Thymus (tissue), 11 donors: ENCODE measurements around the gene CKAP2L. TPM values are rescaled to one million over a fixed set of nuclear protein-coding genes. Genes with fewer than 3 reads are reported as not detected.
A peak's percentile ranks its signal among the peaks of the same experiment; 100 is the strongest.

ENCODE experiments used
- DNase-seq, 9 donors: peaks; one replicate each; pipeline ENCODE4 v3.0.0-alpha.2; 2013; ENCODE audit warnings: low spot score in 9 of 9, low read depth in 6 of 9, missing footprints in 1 of 9
- H3K27ac ChIP-seq, 2 donors: one replicate each; pipeline ENCODE4 v1.5.1; 2013; ENCODE audit warnings: control low read depth in 1 of 2, low read depth in 1 of 2, low read length in 1 of 2, mild to moderate bottlenecking in 1 of 2, moderate library complexity in 1 of 2
- H3K27me3 ChIP-seq, 2 donors: one replicate each; pipeline ENCODE4 v1.5.1; 2013; ENCODE audit warnings: low read length in 1 of 2; ENCODE audit not compliant: control insufficient read depth in 2 of 2, insufficient read depth in 1 of 2
- H3K36me3 ChIP-seq, 2 donors: one replicate each; pipeline ENCODE4 v1.5.1; 2013; ENCODE audit warnings: low read length in 1 of 2, mild to moderate bottlenecking in 1 of 2, moderate library complexity in 1 of 2; ENCODE audit not compliant: control insufficient read depth in 2 of 2, insufficient read depth in 2 of 2
- H3K4me1 ChIP-seq, 2 donors: one replicate each; pipeline ENCODE4 v1.5.1; 2013; ENCODE audit warnings: low read length in 2 of 2; ENCODE audit not compliant: control insufficient read depth in 2 of 2, insufficient read depth in 2 of 2
- H3K4me3 ChIP-seq, 2 donors: one replicate each; pipeline ENCODE4 v1.5.1; 2013; ENCODE audit warnings: low read length in 2 of 2, control low read depth in 1 of 2, mild to moderate bottlenecking in 1 of 2
- H3K9me3 ChIP-seq, 2 donors: one replicate each; pipeline ENCODE4 v1.5.1; 2013; ENCODE audit warnings: low read length in 1 of 2, mild to moderate bottlenecking in 1 of 2; ENCODE audit not compliant: control insufficient read depth in 2 of 2, insufficient read depth in 1 of 2
- WGBS: extraction: QIAGEN DNeasy Blood & Tissue Kit; methylation state at CpG from one replicate; pipeline ENCODE4 v1.1.7; 2013; 5-methylcytosine and 5-hydroxymethylcytosine counted together
- polyA plus RNA-seq: library from polyadenylated mRNA; stranded (reverse); fragments of 200-250 nt; gene quantifications from one replicate; pipeline ENCODE4 v1.2.3, GENCODE V29; 2013
- total RNA-seq: library from RNA; stranded (reverse); fragments of 120-200 nt; gene quantifications from one replicate; pipeline ENCODE4 v1.2.4, GENCODE V29; 2013
- donor health status: healthy.

CKAP2L gene
- total and polyA plus RNA-seq, 2 donors = 1.0 to 14.1 TPM

DNA sequence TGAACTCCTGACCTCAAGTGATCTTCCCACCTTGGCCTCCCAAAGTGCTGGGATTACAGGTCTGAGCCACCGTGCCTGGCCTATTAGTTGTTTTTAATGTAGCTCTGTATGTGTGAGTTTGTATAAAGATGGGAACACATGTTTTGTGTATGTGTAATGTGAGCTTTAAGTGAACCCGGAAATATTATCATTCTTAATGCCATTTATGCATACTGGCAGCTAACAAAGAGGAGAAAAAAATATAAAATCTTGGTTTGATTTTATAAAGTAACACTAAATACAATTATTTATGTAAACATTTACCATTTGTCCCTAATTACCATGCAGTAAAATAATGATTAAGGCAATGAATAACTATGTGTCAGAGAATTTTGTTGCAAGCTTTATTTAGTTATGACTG, 9.1 kb upstream of the CKAP2L start:
- H3K36me3 ChIP-seq = no peaks in the 10 kb centered on the region
- no peak for DNase-seq
- no peak overlapping the region for H3K27ac ChIP-seq
- WGBS = 98% methylated on average over 2 of the region's 2 CpGs
- peaks cover 0 to 2% of the 10 kb centered on the region in 2 donors for H3K27me3 ChIP-seq
- peaks cover 0 to 2% of the 10 kb centered on the region in 2 donors for H3K4me1 ChIP-seq
- H3K4me3 ChIP-seq = no peak overlapping the region
- H3K9me3 ChIP-seq = no peaks in the 10 kb centered on the region

DNA sequence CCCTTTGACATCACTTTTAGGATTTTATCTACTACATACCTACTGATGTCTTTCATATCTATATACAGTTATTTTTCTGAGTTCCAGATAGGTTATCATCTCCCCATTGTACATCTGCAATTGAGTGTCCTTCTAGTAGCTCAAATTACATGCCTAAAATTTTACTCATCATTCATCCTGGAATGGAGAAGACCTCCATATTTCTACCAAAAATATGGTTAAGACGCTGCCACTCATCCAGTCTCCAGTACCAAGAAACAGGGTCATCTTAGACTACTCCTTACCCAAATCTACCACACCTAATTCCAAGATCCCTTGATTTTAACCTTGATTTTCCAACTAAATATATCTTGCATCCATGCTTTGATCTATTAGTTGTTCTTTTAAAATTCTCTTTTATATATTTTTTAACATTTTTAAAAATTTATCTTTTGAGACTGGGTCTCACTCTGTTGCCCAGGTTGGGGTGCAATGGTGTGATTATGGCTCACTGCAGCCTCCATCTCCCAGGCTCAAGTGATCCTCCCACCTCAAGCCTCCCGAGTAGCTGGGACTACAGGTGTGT, 8.6 kb upstream of the CKAP2L start:
- Histone ChIP-seq H3K4me3 (no peak overlapping the region), H3K4me1 (peaks cover 0 to 2% of the 10 kb centered on the region in 2 donors), H3K27me3 (peaks cover 0 to 2% of the 10 kb centered on the region in 2 donors), H3K27ac (no peak overlapping the region), H3K9me3 (no peaks in the 10 kb centered on the region), H3K36me3 (no peaks in the 10 kb centered on the region)
- no peak for DNase-seq
- 65% methylated on average over 2 of the region's 2 CpGs for WGBS

DNA sequence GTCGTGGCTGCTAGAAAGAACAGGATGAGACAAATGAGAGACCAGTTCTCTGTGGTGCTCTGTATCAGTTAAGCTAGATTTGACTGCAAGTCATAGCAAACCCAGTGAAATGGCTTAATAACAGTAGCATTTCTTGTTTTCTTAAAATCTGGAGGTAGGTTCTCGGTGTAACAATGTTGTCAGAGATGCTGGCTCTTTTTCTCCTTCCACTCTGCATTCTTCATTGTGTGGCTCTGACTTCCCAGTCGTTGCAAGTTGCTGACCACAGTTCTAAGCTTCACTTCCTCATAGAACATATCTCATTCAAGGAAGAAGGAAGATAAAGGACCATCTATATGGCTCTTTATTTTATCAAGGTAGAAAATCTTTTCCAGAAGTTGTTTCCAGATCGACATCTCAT, 7.9 kb upstream of the CKAP2L start:
- H3K27me3 ChIP-seq = peaks cover 0 to 1% of the 10 kb centered on the region in 2 donors
- H3K4me3 ChIP-seq = no peak overlapping the region
- DNase-seq = no peak
- H3K27ac ChIP-seq = no peak overlapping the region
- no peaks in the 10 kb centered on the region for H3K36me3 ChIP-seq
- WGBS = 52% methylated on average over 4 of the region's 4 CpGs
- peaks cover 0 to 2% of the 10 kb centered on the region in 2 donors for H3K4me1 ChIP-seq
- H3K9me3 ChIP-seq = no peaks in the 10 kb centered on the region

DNA sequence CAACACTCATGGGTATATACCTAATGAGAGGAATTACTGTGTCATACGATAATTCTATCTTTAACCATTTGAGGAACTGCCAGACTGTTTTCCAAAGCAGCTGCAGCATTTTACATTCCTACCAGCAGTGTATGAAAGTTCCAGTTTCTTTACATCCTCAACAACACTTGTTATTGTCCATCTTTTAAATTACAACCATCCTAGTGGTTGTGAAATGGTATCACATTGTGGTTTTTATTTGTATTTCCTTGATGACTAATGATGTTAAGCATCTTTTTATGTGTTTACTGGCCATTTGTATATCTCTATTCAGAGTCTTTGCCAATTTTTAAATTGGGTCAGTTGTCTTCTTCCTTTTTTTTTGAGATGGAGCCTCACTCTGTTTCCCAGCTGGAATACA, 4.0 kb upstream of the CKAP2L start:
- Histone ChIP-seq H3K9me3 (no peaks in the 10 kb centered on the region), H3K4me3 (no peak overlapping the region), H3K4me1 (peaks cover 2 to 13% of the 10 kb centered on the region in 2 donors), H3K36me3 (no peaks in the 10 kb centered on the region), H3K27ac (no peak overlapping the region), H3K27me3 (no peaks in the 10 kb centered on the region)
- 91% methylated on average over 1 of the region's 1 CpG for WGBS
- DNase-seq = no peak

DNA sequence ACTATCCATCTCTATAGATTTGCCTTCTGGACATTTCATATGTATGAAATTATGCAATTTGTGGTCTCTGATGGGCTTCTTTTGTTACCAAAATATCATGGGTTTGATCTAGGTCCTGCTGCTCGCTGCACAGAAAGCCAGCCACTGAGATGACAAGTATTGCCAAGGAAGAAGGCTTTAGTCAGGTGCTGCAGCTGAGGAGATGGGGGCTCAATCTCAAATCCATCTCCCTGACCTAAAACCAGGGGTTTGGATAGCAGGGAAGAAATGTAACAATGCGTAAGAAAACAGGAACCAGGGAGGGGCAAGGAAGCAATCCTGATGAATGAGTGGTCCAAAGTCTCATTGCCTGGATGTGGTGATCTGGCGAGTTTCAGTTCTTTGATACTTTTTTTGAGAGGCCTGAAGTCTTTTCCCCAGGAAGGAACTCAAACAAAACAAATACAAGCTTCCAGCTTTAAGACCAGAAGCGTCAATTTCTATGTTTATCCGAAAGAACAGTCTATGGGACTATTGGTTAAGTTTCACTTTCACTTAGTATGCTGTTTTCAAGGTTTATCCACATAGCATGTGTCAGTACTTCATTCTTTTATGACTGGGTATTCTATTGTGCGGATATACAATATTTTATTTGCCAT, 3.4 kb upstream of the CKAP2L start:
- Histone ChIP-seq H3K4me3 (no peak overlapping the region), H3K4me1 (peaks cover 4 to 18% of the 10 kb centered on the region in 2 donors), H3K27me3 (no peaks in the 10 kb centered on the region), H3K36me3 (no peaks in the 10 kb centered on the region), H3K9me3 (no peaks in the 10 kb centered on the region), H3K27ac (no peak overlapping the region)
- 89% methylated on average over 6 of the region's 6 CpGs for WGBS
- no peak for DNase-seq

DNA sequence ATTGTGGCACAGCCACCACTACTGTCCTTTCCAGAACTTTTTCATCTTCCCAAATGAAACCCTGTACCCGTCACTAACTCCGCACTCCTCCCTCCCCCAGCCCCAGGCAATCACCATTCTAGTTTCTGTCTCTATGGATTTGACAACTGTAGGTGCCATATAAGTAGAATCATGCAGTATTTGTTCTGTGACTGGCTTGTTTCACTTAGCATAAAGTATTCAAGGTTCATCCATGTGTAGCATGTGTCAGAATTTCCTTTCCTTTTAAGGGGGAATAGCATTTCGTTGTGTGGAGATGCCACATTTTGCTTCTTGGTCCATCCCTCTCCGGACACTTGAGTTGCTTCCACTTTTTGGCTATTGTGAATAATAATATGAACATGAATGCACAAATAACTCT, 842 bp upstream of the CKAP2L start:
- Histone ChIP-seq H3K27ac (peak overlapping the region in 1 of 2 donors; percentile 58), H3K36me3 (peaks cover 3 to 10% of the 10 kb centered on the region in 2 donors), H3K4me3 (peak overlapping the region; percentile 75 to 79), H3K9me3 (no peaks in the 10 kb centered on the region), H3K4me1 (peaks cover 13 to 24% of the 10 kb centered on the region in 2 donors), H3K27me3 (no peaks in the 10 kb centered on the region)
- no peak for DNase-seq
- 93% methylated on average over 4 of the region's 4 CpGs for WGBS

DNA sequence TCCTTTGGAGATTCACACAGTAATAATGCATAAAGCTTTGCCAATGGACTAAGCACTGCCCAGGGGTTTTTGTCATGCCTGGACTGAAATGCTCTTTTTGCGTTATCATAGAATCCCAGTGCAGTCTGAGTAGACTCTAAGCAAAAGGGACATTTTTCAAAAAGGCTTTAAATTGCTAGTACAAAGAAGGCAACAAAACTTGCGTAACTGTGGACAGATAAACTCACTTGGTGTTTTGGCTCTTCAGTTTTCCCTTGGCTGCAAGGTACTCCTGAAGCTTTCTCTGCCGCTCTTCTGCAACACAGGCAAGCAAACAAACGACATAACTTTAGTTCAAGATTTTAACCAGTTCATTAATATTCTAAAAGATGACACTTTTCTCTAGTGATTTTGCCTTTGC, 2.1 kb downstream of the CKAP2L start:
- Histone ChIP-seq H3K9me3 (no peaks in the 10 kb centered on the region), H3K4me3 (no peak overlapping the region), H3K27me3 (no peaks in the 10 kb centered on the region), H3K36me3 (peaks cover 6 to 35% of the 10 kb centered on the region in 2 donors), H3K4me1 (peaks cover 13 to 24% of the 10 kb centered on the region in 2 donors), H3K27ac (no peak overlapping the region)
- no peak for DNase-seq
- 98% methylated on average over 4 of the region's 4 CpGs for WGBS

DNA sequence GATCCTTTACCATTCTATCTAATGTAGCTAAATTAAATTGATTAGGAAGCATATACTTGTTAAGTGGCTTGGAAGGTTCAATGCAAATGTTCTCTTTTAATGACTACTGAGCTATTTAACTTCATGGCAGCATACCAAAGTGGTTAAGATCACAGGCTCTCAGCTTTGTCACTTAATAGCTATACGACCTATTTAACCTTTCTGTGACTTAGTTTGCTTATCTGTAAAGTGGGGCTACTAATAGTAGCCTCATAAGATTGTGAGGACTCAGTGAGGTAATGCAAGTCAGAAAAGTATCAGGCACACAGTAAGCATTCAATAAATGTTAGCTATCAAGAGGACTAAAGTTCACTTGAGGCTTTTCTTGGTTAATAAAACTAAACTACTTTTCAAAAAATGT, 4.3 kb downstream of the CKAP2L start:
- 95% methylated on average over 1 of the region's 1 CpG for WGBS
- no peak overlapping the region for H3K27ac ChIP-seq
- peaks cover 13 to 22% of the 10 kb centered on the region in 2 donors for H3K4me1 ChIP-seq
- H3K27me3 ChIP-seq = no peaks in the 10 kb centered on the region
- H3K4me3 ChIP-seq = no peak overlapping the region
- DNase-seq = no peak
- H3K9me3 ChIP-seq = no peaks in the 10 kb centered on the region
- H3K36me3 ChIP-seq = peaks cover 17 to 55% of the 10 kb centered on the region in 2 donors

DNA sequence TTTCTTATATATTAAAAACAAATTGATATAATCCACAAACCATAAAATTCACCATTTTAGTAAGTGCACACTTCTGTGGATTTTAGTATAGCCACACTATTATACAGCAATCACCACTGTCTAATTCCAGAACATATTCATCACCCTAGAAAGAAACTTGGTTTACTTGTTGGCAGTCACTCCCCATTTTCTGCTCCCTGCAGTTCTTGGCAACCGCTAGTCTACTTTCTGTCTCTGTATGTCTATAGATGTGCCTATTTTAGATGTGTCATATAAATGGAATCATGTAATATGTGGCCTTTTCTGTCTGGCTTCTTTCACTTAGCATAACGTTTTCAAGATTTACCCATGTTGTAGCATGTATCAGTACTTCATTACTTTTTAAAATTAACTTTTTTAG, 5.7 kb downstream of the CKAP2L start:
- peaks cover 30 to 69% of the 10 kb centered on the region in 2 donors for H3K36me3 ChIP-seq
- H3K4me1 ChIP-seq = peaks cover 11 to 14% of the 10 kb centered on the region in 2 donors
- H3K9me3 ChIP-seq = no peaks in the 10 kb centered on the region
- H3K4me3 ChIP-seq = no peak overlapping the region
- no peak for DNase-seq
- no peaks in the 10 kb centered on the region for H3K27me3 ChIP-seq
- no peak overlapping the region for H3K27ac ChIP-seq
- 99% methylated on average over 2 of the region's 2 CpGs for WGBS
